Measurements from ENCODE around the gene CCT2.
A peak's percentile ranks its signal among the peaks of the same experiment; 100 is the strongest.
"Not testable (repeated sequence)": the region's sequence is repeated elsewhere in the genome, so short reads cannot be mapped to it uniquely, and the experiment has no call there.

CCT2 gene

GRCh38 chr12:69595689-69596088, 10.4 kb downstream of the CCT2 start:
- peak; percentile 9 for DNase-seq

GRCh38 chr12:69598174-69598753, 13.0 kb downstream of the CCT2 start:
- DNase-seq: no peak

GRCh38 chr12:69600804-69601203, 15.5 kb downstream of the CCT2 start:
- no peak for DNase-seq

- no peak for DNase-seq
Measured at GRCh38 chr12:69601962-69602685, 16.9 kb downstream of the CCT2 start.

GRCh38 chr12:69602954-69603353, 17.7 kb downstream of the CCT2 start:
- DNase-seq: no peak

- DNase-seq: not testable (repeated sequence)
Measured at GRCh38 chr12:69603556-69603955, 18.3 kb downstream of the CCT2 start.

- DNase-seq: not testable (repeated sequence)
Measured at GRCh38 chr12:69604275-69604674, 19.0 kb downstream of the CCT2 start.

- DNase-seq: no peak
Measured at GRCh38 chr12:69608114-69608513, 22.9 kb downstream of the CCT2 start.

GRCh38 chr12:69610126-69610525, 24.9 kb downstream of the CCT2 start:
- no peak for DNase-seq

- DNase-seq: no peak
Measured at GRCh38 chr12:69610729-69611128, 25.5 kb downstream of the CCT2 start, which contains the start of gene LRRC10. Gene LRRC10, minus strand, starts transcription at chr12:69610907. Its CDS starts 69 bp downstream, at chr12:69610838.

GRCh38 chr12:69613351-69613750, 28.1 kb downstream of the CCT2 start:
- DNase-seq: no peak

GRCh38 chr12:69616025-69616424, 30.8 kb downstream of the CCT2 start:
- no peak for DNase-seq

- DNase-seq: no peak
Measured at GRCh38 chr12:69619050-69619449, 33.8 kb downstream of the CCT2 start.

- DNase-seq: no peak
Measured at GRCh38 chr12:69620077-69620476, 34.8 kb downstream of the CCT2 start.

- DNase-seq: no peak
Measured at GRCh38 chr12:69620921-69621320, 35.7 kb downstream of the CCT2 start.

- DNase-seq: no peak
Measured at GRCh38 chr12:69621551-69621950, 36.3 kb downstream of the CCT2 start.

GRCh38 chr12:69623970-69624369, 38.7 kb downstream of the CCT2 start:
- DNase-seq: no peak

- no peak for DNase-seq
Measured at GRCh38 chr12:69627501-69627900, 42.2 kb downstream of the CCT2 start.

- no peak for DNase-seq
Measured at GRCh38 chr12:69630191-69630590, 44.9 kb downstream of the CCT2 start.

GRCh38 chr12:69633061-69633460, 47.8 kb downstream of the CCT2 start:
- DNase-seq: peak; percentile 4

- DNase-seq: peak; percentile 68
Measured at GRCh38 chr12:69639400-69640016, 54.2 kb downstream of the CCT2 start.

- no peak for DNase-seq
Measured at GRCh38 chr12:69641546-69641945, 56.3 kb downstream of the CCT2 start.

- DNase-seq: no peak
Measured at GRCh38 chr12:69642531-69642930, 57.3 kb downstream of the CCT2 start.

- DNase-seq: no peak
Measured at GRCh38 chr12:69644511-69644910, 59.3 kb downstream of the CCT2 start.

Measured in activated CD4-positive, alpha-beta T cell treated with anti-CD3 and anti-CD28 coated beads, Interleukin-2, amount 50 U/mL, for 16 hours (primary cell).